ENCODE data around the gene EIF2S3. TPM values are rescaled to one million over a fixed set of nuclear protein-coding genes. Genes with fewer than 3 reads are reported as not detected.

Gene EIF2S3
- total and polyA plus RNA-seq, 2 of the 8 experiments (the other 6 are each of a cell fraction or from before 2014, with no cell fraction given): 65.5 to 259 TPM

- Histone ChIP-seq H4K91ac (replicated peaks; ENCODE audit: insufficient read length, low read length) (no peak overlapping the region), H3K4ac (replicated peaks; ENCODE audit: insufficient read length, low read depth, low read length) (no peak overlapping the region), H2BK20ac (ENCODE audit: low read length) (no peak overlapping the region), H2BK120ac (replicated peaks; ENCODE audit: low read depth, low read length) (no peak overlapping the region), H3K23ac (ENCODE audit: insufficient read length) (no peak overlapping the region), H3K4me3 (ENCODE audit: extremely low read depth in 1 of 4, insufficient read depth in 2 of 4, low read depth in 3 of 4, low read length in 4 of 4) (no peak overlapping the region), H3K14ac (ENCODE audit: insufficient read length) (no peak overlapping the region), H4K8ac (ENCODE audit: extremely low read depth, insufficient read depth, low read length) (no peak overlapping the region), H2AFZ (ENCODE audit: low read length) (no peak overlapping the region), H3K18ac (ENCODE audit: extremely low read depth, low read length) (no peak overlapping the region), H3K4me2 (ENCODE audit: insufficient read depth in 1 of 2, low read depth in 2 of 2, low read length in 2 of 2) (no peak overlapping the region), H2BK5ac (ENCODE audit: low read depth, low read length) (no peak overlapping the region), H3K56ac (replicated peaks; ENCODE audit: insufficient read length, low read depth, low read length) (no peak overlapping the region), H2BK12ac (ENCODE audit: low read depth, low read length) (no peak overlapping the region), H2AK5ac (ENCODE audit: low read depth, low read length) (no peak overlapping the region), H3K27ac (ENCODE audit: low read depth, low read length) (no peak overlapping the region), H3K9ac (replicated peaks in 1 of 4; ENCODE audit: extremely low read depth in 1 of 4, low read depth in 3 of 4, low read length in 3 of 4) (no peak overlapping the region), H3K23me2 (ENCODE audit: low read depth, low read length) (0 out of 2 replicates have a peak, but pooled peaks cover 3% of the 10 kb centered on the region), H3K79me2 (ENCODE audit: control insufficient read depth in 1 of 2, insufficient read depth in 2 of 2, low read length in 2 of 2) (peaks cover 0 to 16% of the 10 kb centered on the region in 2 experiments; a peak in 2 of 4 replicates), H3K9me3 (ENCODE audit: insufficient read depth in 2 of 2, low read depth in 1 of 2, low read length in 1 of 2) (no peaks in the 10 kb centered on the region), H4K5ac (ENCODE audit: insufficient read length, low read depth, low read length) (no peak overlapping the region), H3K79me1 (ENCODE audit: low read depth, low read length) (no peaks in the 10 kb centered on the region), H3K27me3 (replicated peaks in 1 of 4; ENCODE audit: control insufficient read depth in 3 of 4, extremely low read depth in 1 of 4, insufficient read depth in 3 of 4, low read length in 3 of 4) (peaks cover 0 to 3% (median 0%) of the 10 kb centered on the region in 4 experiments; a peak in 2 of 7 replicates), H3K36me3 (ENCODE audit: control insufficient read depth in 2 of 4, insufficient read depth in 4 of 4, low read length in 3 of 4) (no peaks in the 10 kb centered on the region), H3K4me1 (replicated peaks in 1 of 4; ENCODE audit: control insufficient read depth in 3 of 4, insufficient read depth in 4 of 4, low read length in 3 of 4) (peaks cover 0 to 7% (median 0%) of the 10 kb centered on the region in 4 experiments; a peak in 1 of 7 replicates), H2BK15ac (ENCODE audit: low read length) (no peak overlapping the region), H4K20me1 (replicated peaks in 1 of 2; ENCODE audit: control insufficient read depth in 1 of 2, insufficient read depth in 2 of 2, low read length in 2 of 2) (no peaks in the 10 kb centered on the region)
- WGBS, 2 experiments (ENCODE audit: extremely low coverage in 1 of 2, insufficient coverage in 1 of 2, insufficient read length in 1 of 2, insufficient replicate concordance in 2 of 2, low coverage in 1 of 2, low lambda C conversion rate in 2 of 2, missing lambda C conversion rate in 1 of 2): 54% methylated on average over 4 of the region's 6 CpGs; no CpG with 5 or more reads in 1 of the 2 experiments
- ChIA-PET CTCF (ENCODE audit: partially characterized antibody) (interaction anchor here (0.5 to 3.3 kb wide), 3 partner anchors 27 to 115 kb away, joined by 3 to 23 read pairs (median 3); partner anchors contain the start of gene EIF2S3), POLR2A (ENCODE audit: partially characterized antibody) (interaction anchor here (0.7 to 4.6 kb wide), 2 partner anchors 28 to 858 kb away, joined by 4 to 37 read pairs; partner anchors contain the start of gene EIF2S3)
- DNase-seq (ENCODE audit: low read depth in 1 of 2, low spot score in 2 of 2): no peak
- TF ChIP-seq CHD1 (IDR thresholded peaks at IDR 0.05; ENCODE audit: low read depth, low read length) (no peak), TAF1 (IDR thresholded peaks at IDR 0.05; ENCODE audit: low read depth, low read length) (no peak), SRF (IDR thresholded peaks at IDR 0.05; ENCODE audit: low read depth, low read length) (no peak), POLR2AphosphoS5 (IDR thresholded peaks at IDR 0.05; ENCODE audit: low read depth, low read length) (no peak), SUZ12 (IDR thresholded peaks at IDR 0.05; ENCODE audit: low read length) (no peak), SP4 (IDR thresholded peaks at IDR 0.05; ENCODE audit: low read length) (no peak)
- TF ChIP-seq, protein P1, sequence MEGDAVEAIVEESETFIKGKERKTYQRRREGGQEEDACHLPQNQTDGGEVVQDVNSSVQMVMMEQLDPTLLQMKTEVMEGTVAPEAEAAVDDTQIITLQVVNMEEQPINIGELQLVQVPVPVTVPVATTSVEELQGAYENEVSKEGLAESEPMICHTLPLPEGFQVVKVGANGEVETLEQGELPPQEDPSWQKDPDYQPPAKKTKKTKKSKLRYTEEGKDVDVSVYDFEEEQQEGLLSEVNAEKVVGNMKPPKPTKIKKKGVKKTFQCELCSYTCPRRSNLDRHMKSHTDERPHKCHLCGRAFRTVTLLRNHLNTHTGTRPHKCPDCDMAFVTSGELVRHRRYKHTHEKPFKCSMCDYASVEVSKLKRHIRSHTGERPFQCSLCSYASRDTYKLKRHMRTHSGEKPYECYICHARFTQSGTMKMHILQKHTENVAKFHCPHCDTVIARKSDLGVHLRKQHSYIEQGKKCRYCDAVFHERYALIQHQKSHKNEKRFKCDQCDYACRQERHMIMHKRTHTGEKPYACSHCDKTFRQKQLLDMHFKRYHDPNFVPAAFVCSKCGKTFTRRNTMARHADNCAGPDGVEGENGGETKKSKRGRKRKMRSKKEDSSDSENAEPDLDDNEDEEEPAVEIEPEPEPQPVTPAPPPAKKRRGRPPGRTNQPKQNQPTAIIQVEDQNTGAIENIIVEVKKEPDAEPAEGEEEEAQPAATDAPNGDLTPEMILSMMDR (IDR thresholded peaks at IDR 0.05; ENCODE audit: control extremely low read depth in 1 of 3, insufficient read depth in 1 of 3, low read depth in 1 of 3, low read length in 3 of 3): no peak
- no peak for FAIRE-seq
Measured at GRCh38 chrX:24027985-24028384, 26.8 kb upstream of the EIF2S3 start.

Measured in H1 (cell line).